ENCODE data around the gene CASP14. TPM values are rescaled to one million over a fixed set of nuclear protein-coding genes. Genes with fewer than 3 reads are reported as not detected.
"Not testable (repeated sequence)": the region's sequence is repeated elsewhere in the genome, so short reads cannot be mapped to it uniquely, and the experiment has no call there.

CASP14 gene
- total RNA-seq, 1 experiment from 2014 or later: not detected

DNA sequence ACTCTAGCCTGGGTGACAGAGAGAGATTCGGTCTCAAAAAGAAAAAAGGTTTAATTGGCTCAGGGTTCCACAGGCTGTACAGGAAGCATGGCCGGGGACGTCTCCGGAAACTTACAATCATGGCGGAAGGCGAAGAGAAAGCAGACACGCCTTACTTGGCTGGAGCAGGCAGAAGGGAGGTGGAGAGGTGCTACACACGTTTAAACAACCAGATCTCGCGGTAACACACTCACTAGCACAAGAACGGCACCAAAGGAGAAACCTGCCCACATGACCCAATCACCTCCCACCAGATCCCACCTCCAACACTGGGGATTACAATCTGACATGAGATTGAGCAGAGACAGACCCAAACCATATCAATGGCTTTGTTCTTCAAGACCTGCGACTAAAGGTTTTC is 12.8 kb downstream of the CASP14 start (continued):
- TF ChIP-seq CREB1 (CRISPR knock-in tag; IDR thresholded peaks at IDR 0.05) (no peak), ETV6 (CRISPR knock-in tag; IDR thresholded peaks at IDR 0.05) (no peak)
- TF ChIP-seq, protein P1, sequence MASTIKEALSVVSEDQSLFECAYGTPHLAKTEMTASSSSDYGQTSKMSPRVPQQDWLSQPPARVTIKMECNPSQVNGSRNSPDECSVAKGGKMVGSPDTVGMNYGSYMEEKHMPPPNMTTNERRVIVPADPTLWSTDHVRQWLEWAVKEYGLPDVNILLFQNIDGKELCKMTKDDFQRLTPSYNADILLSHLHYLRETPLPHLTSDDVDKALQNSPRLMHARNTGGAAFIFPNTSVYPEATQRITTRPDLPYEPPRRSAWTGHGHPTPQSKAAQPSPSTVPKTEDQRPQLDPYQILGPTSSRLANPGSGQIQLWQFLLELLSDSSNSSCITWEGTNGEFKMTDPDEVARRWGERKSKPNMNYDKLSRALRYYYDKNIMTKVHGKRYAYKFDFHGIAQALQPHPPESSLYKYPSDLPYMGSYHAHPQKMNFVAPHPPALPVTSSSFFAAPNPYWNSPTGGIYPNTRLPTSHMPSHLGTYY (CRISPR knock-in tag; IDR thresholded peaks at IDR 0.05): no peak

DNA sequence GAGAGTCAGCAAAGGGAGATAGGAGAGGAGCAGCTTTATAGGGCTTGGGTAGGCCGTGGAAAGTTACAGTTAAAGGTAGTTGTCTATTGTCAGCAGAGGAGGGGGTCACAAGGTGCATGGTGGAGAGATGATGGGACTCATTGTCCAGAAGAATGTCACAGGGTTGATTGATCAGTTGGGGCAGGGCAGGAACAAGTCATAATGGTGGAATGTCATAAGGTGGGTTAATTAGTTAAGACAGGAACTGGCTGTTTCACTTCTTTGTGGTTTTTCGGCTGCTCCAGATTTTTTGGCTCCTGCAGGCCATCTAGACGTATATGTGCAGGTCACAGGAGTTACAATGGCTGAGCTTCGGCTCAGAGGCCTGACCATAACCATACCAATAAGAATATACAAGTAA is 21.1 kb downstream of the CASP14 start:
- H3K27me3 Mint-ChIP-seq (ENCODE audit: low read depth); POLR2A ChIA-PET; H3K27ac Mint-ChIP-seq; ATAC-seq; H3K4me3 Mint-ChIP-seq; H3K36me3 Mint-ChIP-seq; DNase-seq (ENCODE audit: low spot score); H3K4me1 Mint-ChIP-seq; H3K9me3 Mint-ChIP-seq; CTCF ChIA-PET: not testable (repeated sequence)

DNA sequence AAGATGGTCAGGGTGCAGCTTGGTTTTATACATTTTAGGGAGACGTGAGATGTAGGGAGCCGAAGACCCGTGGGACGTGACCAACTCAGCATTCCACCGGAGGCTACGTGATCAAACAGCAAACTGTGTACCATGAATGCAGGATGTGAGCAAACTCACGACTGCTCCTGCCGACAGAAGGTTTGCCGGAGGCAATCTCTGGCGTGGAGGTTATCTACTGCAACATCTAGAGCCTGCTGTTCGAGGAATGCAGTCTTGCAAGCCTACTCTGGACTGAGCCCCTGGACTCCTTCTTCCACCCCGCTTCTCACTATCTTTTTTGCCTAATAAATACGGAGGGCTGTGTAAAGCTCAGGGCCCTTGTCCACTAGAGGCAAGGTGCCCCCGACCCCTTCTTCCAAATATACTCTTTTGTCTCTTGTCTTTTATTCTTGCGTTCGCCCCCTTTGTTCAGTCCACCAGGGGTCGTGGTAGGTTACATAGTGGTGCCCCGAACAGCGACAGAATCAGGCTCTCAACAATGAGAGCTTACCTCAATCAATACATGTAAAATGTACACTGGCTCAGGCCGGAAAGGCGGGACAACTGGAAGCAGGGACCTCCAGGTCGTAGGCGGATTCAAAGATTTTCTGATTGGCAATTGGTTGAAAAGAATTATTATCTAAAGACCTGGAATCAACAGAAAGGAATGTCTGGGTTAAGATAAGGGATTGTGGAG is 23.8 kb downstream of the CASP14 start:
- no peak for TF ChIP-seq ZNF263 (CRISPR knock-in tag; IDR thresholded peaks at IDR 0.05; ENCODE audit: low read depth)
- no peak for TF ChIP-seq JAZF1 (CRISPR knock-in tag; IDR thresholded peaks at IDR 0.05)
- TF ChIP-seq, protein P2, sequence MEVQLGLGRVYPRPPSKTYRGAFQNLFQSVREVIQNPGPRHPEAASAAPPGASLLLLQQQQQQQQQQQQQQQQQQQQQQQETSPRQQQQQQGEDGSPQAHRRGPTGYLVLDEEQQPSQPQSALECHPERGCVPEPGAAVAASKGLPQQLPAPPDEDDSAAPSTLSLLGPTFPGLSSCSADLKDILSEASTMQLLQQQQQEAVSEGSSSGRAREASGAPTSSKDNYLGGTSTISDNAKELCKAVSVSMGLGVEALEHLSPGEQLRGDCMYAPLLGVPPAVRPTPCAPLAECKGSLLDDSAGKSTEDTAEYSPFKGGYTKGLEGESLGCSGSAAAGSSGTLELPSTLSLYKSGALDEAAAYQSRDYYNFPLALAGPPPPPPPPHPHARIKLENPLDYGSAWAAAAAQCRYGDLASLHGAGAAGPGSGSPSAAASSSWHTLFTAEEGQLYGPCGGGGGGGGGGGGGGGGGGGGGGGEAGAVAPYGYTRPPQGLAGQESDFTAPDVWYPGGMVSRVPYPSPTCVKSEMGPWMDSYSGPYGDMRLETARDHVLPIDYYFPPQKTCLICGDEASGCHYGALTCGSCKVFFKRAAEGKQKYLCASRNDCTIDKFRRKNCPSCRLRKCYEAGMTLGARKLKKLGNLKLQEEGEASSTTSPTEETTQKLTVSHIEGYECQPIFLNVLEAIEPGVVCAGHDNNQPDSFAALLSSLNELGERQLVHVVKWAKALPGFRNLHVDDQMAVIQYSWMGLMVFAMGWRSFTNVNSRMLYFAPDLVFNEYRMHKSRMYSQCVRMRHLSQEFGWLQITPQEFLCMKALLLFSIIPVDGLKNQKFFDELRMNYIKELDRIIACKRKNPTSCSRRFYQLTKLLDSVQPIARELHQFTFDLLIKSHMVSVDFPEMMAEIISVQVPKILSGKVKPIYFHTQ (CRISPR knock-in tag; IDR thresholded peaks at IDR 0.05): no peak
- TF ChIP-seq EMX1 (CRISPR knock-in tag; IDR thresholded peaks at IDR 0.05): no peak
- TF ChIP-seq, protein P3, sequence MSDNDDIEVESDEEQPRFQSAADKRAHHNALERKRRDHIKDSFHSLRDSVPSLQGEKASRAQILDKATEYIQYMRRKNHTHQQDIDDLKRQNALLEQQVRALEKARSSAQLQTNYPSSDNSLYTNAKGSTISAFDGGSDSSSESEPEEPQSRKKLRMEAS (CRISPR knock-in tag; IDR thresholded peaks at IDR 0.05): no peak
- peaks cover 2% of the 10 kb centered on the region; the same call in 1 of the 2 replicates for H3K27me3 Mint-ChIP-seq (ENCODE audit: low read depth)
- H3K36me3 Mint-ChIP-seq: no peaks in the 10 kb centered on the region
- ATAC-seq (peak; percentile 71), DNase-seq (ENCODE audit: low spot score) (peak; percentile 34)
- no peak overlapping the region for H3K27ac Mint-ChIP-seq
- ChIA-PET POLR2A (no interaction called here), CTCF (interaction anchor here (0.6 to 2.9 kb wide), 9 partner anchors 11 to 287 kb away, joined by 3 to 16 read pairs (median 4); a partner anchor contains a TSS)
- H3K9me3 Mint-ChIP-seq: peaks cover 3% of the 10 kb centered on the region; the same call in 1 of the 2 replicates
- peaks cover 3% of the 10 kb centered on the region; the same call in 1 of the 2 replicates for H3K4me1 Mint-ChIP-seq
- H3K4me3 Mint-ChIP-seq: no peak overlapping the region

DNA sequence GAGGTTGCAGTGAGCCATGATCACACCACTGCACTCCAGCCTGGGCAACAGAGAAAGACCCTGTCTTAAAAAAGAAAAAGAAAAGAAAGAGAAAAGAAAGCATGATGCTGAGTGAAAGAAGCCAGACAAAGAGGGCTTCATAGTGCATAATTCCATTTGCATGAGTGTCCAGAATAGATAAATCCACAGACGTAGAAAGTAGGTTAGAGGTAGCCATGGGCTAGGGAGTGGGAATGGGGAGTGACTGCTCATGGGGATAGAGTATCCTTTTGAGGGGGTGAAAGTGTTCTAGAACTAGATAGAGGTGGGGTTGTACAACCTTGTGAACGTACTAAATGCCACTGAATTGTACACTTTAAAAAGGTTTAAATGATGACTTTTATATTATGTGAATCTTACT is 25.1 kb downstream of the CASP14 start:
- Mint-ChIP-seq H3K36me3 (no peaks in the 10 kb centered on the region), H3K9me3 (peaks cover 3% of the 10 kb centered on the region; the same call in 1 of the 2 replicates), H3K27ac (no peak overlapping the region), H3K4me1 (peaks cover 3% of the 10 kb centered on the region; the same call in 1 of the 2 replicates), H3K4me3 (no peak overlapping the region), H3K27me3 (ENCODE audit: low read depth) (peaks cover 4% of the 10 kb centered on the region; the same call in 1 of the 2 replicates)
- ChIA-PET POLR2A (interaction anchor here (0.5 kb wide), 1 partner anchor 17 kb away, joined by 4 read pairs; no protein-coding TSS in a partner anchor), CTCF (interaction anchor here (2.9 kb wide), 1 partner anchor 27 kb away, joined by 16 read pairs; no protein-coding TSS in a partner anchor)
- ATAC-seq (no peak), DNase-seq (ENCODE audit: low spot score) (no peak)
- TF ChIP-seq NR3C1 (CRISPR knock-in tag; conservative IDR thresholded peaks at IDR 0.05; ENCODE audit: low read depth): no peak
- TF ChIP-seq, protein P4, sequence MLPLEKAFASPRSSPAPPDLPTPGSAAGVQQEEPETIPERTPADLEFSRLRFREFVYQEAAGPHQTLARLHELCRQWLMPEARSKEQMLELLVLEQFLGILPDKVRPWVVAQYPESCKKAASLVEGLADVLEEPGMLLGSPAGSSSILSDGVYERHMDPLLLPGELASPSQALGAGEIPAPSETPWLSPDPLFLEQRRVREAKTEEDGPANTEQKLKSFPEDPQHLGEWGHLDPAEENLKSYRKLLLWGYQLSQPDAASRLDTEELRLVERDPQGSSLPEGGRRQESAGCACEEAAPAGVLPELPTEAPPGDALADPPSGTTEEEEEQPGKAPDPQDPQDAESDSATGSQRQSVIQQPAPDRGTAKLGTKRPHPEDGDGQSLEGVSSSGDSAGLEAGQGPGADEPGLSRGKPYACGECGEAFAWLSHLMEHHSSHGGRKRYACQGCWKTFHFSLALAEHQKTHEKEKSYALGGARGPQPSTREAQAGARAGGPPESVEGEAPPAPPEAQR (CRISPR knock-in tag; IDR thresholded peaks at IDR 0.05): no peak
- no peak for TF ChIP-seq NR2C2 (CRISPR knock-in tag; IDR thresholded peaks at IDR 0.05)
- TF ChIP-seq, protein P5, sequence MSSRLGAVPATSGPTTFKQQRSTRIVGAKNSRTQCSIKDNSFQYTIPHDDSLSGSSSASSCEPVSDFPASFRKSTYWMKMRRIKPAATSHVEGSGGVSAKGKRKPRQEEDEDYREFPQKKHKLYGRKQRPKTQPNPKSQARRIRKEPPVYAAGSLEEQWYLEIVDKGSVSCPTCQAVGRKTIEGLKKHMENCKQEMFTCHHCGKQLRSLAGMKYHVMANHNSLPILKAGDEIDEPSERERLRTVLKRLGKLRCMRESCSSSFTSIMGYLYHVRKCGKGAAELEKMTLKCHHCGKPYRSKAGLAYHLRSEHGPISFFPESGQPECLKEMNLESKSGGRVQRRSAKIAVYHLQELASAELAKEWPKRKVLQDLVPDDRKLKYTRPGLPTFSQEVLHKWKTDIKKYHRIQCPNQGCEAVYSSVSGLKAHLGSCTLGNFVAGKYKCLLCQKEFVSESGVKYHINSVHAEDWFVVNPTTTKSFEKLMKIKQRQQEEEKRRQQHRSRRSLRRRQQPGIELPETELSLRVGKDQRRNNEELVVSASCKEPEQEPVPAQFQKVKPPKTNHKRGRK (CRISPR knock-in tag; IDR thresholded peaks at IDR 0.05; ENCODE audit: borderline replicate concordance): no peak
- TF ChIP-seq, protein P6, sequence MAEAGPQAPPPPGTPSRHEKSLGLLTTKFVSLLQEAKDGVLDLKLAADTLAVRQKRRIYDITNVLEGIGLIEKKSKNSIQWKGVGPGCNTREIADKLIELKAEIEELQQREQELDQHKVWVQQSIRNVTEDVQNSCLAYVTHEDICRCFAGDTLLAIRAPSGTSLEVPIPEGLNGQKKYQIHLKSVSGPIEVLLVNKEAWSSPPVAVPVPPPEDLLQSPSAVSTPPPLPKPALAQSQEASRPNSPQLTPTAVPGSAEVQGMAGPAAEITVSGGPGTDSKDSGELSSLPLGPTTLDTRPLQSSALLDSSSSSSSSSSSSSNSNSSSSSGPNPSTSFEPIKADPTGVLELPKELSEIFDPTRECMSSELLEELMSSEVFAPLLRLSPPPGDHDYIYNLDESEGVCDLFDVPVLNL (CRISPR knock-in tag; IDR thresholded peaks at IDR 0.05; ENCODE audit: borderline replicate concordance, low read depth): no peak
- no peak for TF ChIP-seq FOXJ3 (CRISPR knock-in tag; IDR thresholded peaks at IDR 0.05; ENCODE audit: borderline replicate concordance)
- TF ChIP-seq EMX1 (CRISPR knock-in tag; IDR thresholded peaks at IDR 0.05): no peak
- no peak for TF ChIP-seq ZNF232 (CRISPR knock-in tag; IDR thresholded peaks at IDR 0.05)
- TF ChIP-seq, protein P7, sequence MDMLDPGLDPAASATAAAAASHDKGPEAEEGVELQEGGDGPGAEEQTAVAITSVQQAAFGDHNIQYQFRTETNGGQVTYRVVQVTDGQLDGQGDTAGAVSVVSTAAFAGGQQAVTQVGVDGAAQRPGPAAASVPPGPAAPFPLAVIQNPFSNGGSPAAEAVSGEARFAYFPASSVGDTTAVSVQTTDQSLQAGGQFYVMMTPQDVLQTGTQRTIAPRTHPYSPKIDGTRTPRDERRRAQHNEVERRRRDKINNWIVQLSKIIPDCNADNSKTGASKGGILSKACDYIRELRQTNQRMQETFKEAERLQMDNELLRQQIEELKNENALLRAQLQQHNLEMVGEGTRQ (CRISPR knock-in tag; IDR thresholded peaks at IDR 0.05): no peak
- TF ChIP-seq, protein P8, sequence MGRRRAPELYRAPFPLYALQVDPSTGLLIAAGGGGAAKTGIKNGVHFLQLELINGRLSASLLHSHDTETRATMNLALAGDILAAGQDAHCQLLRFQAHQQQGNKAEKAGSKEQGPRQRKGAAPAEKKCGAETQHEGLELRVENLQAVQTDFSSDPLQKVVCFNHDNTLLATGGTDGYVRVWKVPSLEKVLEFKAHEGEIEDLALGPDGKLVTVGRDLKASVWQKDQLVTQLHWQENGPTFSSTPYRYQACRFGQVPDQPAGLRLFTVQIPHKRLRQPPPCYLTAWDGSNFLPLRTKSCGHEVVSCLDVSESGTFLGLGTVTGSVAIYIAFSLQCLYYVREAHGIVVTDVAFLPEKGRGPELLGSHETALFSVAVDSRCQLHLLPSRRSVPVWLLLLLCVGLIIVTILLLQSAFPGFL (CRISPR knock-in tag; IDR thresholded peaks at IDR 0.05; ENCODE audit: borderline replicate concordance): no peak
- TF ChIP-seq CREB1 (CRISPR knock-in tag; IDR thresholded peaks at IDR 0.05): no peak
